Measurements from ENCODE around the gene CCR7.

The CCR7 gene, protein sequence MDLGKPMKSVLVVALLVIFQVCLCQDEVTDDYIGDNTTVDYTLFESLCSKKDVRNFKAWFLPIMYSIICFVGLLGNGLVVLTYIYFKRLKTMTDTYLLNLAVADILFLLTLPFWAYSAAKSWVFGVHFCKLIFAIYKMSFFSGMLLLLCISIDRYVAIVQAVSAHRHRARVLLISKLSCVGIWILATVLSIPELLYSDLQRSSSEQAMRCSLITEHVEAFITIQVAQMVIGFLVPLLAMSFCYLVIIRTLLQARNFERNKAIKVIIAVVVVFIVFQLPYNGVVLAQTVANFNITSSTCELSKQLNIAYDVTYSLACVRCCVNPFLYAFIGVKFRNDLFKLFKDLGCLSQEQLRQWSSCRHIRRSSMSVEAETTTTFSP

DNA sequence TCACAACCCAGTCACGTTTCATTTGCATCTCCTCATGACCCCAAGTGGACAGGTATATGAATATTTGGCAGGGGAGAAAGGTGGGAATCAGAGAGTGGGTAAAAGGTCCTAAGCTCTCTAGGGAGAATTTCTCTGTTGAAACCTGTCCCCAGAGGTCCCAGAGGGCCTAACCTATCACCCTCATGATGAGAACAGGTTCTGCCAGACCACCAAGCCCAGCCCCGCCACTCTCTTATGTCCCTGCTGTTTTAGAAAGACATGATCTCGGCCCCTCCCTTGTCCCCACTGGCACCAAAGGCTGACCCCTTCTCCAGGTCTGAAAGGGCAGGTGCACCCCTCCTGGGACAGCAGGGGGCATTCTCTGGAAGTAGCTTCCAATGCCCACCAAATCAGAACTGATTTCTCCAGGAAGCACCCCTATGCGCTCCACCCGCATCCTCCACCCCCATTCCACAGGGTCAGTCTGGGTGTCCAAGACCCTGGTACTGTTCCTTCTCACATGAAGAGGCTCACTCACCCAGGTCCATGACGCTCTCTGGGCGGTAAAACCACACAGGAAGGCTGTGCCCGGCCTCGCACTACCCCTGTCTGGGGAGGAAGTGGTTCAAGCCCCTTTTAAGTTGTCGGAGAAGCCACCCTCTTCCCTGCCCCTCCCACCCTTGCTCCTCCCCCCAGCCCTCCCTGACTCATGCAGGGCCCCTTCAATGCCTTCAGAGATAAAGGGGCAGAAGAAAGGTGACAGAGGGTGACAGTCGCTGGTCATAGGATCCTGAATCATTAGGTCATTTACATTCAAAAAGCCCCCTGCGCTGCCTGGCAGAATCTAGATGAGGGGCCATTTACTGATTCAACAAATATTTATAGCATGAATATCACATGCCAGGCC lies at the start of gene CCR7:
CCR7 (minus strand) TSS at position 590 of the 886 bp plus-strand sequence; CDS start at position 527, 63 bp downstream.
- DNase-seq: no peak

DNA sequence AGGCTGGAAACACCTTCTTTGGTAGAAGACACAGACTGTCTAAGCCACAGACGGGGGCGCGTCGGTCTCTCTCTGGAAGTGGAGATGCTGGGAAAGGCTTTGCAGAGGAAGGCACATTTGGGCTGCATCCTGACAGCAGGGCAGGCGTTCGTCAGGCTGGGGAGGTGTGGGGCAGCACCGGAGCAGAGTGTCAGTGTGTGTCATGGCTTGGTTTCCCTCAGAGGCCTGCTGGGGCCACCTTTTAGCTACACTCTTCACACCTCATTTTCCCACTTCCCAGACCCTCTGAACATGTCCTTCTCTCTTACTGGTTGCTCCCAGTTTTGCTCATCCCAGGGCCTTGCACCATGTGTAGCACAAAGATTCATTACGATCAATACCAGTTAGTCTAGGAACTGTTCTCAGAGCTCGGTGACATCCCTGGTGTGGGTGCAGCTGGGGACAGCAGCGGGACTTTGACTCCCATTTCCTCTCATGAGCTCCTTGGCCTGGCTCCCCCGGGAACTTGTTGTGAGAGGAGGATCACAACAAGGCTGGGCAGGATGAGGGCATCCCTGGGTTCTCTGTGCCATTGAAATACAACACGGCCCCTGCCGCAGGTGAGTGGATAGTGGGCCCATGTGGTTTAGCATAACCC lies 49.3 kb upstream of the CCR7 start:
- DNase-seq: no peak

DNA sequence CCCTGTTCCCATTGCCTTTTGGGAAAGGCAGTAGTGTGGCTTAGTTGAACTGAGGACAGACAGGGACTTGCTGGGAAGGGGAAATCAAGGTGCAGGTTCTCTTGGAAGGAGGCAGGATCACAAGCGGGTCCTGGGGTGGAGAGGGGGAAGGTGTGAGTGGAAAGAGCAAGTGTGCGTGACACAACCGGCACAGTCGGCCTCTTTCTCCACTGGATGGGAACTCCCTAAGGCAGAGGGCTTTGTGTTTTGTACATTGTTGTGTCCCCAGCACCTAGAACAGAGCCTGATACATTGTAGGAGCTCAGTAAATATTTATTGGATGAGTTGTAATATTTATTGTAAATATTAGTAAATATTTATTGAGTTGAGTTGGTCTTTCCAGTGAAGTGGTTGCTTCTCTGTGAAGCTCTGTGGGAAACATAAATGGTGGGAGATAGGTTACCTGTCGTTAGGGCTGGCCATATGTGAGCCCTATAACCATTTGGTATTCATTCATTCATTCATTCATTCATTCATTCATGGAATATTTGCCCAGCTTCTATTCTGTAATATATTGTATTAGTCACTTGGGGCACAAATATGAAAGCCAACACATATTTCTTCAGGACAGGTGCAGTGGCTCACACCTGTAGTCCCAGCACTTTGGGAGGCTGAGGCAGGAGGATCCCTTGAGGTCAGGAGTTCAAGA lies 48.3 kb upstream of the CCR7 start:
- DNase-seq: no peak

DNA sequence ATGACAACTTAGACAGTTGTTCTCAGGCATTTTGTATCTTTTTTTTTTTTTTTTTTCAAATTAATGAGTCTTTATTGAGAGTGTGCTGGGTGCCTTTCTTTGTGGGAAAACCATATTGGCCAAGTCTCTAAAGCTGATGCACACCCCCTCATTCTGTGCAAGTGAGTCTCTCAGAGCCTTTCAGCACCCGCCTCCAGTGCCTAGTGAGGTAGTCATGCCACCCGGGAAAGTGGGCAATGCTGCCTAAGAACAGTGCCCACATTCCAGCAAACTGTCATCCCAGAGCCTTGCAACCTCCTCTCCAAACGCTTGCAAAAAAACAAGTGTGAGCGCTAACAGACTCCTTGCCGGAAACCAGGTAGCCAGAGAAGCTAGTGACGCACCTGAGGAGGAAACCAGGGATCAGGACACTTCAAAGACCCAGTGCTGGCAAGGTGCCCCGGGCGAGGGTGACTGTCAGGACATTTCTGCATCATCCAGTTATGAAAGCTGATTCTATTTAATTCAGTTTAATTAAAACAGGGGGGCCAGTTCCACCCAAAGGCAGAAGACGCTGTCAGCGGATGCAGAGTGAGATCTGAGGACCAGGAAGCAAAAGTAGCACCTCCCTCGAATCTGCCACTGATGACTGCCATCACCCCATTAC lies 47.5 kb upstream of the CCR7 start:
- DNase-seq: peak in 35 of 56 donors; percentile 7 to 82 (median 45)

DNA sequence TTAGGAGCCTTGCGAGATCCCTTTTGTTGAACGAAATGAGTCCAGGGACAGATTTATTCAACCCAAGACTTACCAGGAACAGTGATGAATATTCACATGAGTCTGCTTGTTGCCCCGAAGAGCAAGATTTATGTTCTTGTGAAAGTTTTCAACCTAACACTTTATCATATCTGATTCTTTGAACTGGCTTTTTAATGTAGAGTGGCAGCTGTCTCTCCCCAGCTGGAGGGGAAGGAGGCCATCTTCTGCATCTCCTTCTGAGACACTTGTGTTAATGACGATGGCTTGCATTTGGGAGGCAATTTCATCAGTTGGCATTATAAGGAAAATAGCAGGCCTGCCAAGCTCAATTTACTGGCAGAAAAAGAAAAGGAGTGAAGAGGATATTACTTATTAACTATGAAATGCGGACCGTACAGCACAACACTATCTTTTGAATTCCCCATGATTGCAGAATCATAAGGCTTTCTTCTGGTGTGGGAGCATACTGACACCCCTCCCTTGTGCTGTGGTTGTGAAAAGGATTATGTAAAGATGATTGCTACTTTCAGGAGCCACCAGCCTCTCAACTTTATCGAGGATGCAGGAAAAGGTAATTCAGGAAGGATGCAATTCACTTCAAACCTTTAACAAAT lies 46.7 kb upstream of the CCR7 start:
- DNase-seq: no peak

DNA sequence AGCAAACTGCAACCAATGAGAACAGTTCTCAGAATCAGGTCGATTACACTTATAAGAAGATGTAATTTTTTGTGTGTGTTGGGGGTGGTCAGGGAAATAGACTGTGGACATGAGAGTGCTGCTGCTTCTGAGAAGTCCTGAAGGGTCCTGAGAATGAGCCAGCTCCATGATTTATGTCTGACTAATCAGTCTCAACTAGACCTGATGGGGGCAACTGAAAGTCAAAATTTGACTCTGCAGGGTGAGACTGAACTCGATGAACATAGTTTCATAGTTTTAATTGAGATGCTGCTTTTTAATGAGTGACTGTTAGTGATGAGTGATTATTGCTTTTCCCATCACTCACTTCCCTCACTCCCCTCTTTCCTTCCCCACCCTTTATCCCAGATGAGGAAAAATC lies 45.1 kb upstream of the CCR7 start:
- no peak for DNase-seq

DNA sequence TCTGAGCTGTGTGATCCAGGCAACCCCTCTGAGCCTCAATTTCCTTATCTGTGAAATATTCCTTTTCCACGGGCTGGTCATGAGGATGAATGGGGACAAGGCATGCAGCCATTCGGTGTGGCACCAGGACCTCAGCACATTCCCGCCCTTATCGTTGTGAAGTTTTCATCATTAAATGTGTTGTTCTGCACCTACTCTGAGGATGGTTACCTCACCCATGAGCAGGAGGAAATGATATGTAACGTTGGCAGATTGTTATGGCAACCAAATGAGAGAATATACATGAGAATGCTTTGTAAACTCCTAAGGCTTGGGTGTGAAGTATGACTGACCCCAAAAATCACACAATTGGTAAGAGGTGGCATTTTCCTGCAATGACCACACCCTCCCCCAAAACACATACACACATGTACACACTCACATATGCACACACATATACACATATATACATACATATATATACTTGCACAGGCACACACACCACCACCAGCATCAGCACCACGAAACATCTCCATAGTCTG lies 42.8 kb upstream of the CCR7 start:
- no peak for DNase-seq

DNA sequence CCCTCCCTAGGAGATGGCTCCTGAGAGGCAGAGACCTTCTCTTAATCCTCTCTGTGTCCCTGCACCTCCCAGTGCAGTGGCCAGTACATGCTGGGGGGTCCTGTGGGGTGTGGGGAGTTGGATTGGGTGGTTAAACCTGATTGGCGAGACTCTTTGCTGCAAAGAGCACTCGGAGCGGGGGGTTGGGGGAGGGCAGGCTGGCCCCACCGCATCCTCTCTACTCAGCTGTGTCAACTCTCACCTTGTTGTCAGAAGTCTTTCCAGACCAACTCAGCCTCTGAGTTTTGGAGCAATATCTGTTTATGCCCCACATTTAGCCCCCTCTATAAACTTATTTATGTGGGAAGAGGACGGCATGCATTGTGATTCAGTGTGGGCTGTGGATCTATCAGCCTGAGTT lies 42.4 kb upstream of the CCR7 start:
- no peak for DNase-seq

DNA sequence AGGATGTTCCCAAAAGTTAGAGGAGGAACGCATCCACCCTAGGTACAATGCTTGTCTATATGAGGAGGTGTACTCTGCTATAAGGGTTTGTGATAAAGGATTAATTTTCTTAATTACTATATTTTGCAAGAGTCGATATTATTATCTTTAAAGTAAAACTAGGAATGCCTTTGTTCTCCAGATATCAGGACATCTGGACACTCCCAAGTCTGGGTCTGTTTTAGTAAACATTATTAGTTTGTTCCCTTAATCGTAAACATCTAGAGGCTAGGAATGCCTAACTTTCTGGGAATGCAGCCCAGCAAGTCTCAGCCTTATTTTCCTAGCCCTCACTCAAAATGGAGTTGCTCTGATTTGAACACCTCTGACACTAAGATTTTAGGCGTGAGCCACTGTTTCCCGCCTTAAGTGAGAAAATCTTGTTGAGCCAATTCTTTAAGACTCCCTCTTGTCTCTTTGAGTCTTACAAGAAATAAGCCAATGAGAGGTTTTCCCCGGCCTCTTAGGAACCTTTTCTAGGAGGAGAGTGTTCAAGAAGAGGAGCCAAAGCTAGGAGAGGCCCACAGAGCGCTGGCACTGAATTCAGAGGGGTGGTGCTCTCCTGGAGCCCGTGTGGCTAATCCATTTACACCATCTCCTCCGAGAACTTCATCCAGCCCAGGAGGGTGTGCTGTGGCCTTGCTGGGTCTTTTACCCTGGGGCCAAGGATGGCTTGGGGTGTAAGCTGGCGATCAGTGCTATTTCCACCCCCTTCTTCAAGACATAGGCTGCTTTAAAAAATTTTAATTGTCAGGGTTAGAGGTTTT lies 41.5 kb upstream of the CCR7 start:
- DNase-seq: no peak

DNA sequence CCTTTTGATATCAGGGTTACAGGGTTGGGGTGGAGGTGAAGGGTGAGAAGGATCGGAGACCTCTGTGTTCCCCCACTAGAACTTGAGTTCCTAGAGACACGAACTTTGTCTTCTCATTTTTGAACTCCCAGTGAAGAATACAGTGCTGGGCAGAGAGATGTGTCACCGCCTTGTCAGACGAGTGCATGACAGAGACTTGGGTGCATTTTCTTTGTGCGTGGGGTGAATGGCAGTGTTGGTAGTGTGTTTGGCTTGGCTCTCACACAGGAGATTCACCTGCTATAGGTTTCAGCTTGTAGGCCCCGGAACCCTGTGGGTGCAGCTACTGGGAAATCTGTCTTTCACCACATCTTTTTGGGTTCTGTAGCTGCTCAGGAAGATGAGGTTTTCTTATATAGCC lies 40.0 kb upstream of the CCR7 start:
- DNase-seq: no peak

DNA sequence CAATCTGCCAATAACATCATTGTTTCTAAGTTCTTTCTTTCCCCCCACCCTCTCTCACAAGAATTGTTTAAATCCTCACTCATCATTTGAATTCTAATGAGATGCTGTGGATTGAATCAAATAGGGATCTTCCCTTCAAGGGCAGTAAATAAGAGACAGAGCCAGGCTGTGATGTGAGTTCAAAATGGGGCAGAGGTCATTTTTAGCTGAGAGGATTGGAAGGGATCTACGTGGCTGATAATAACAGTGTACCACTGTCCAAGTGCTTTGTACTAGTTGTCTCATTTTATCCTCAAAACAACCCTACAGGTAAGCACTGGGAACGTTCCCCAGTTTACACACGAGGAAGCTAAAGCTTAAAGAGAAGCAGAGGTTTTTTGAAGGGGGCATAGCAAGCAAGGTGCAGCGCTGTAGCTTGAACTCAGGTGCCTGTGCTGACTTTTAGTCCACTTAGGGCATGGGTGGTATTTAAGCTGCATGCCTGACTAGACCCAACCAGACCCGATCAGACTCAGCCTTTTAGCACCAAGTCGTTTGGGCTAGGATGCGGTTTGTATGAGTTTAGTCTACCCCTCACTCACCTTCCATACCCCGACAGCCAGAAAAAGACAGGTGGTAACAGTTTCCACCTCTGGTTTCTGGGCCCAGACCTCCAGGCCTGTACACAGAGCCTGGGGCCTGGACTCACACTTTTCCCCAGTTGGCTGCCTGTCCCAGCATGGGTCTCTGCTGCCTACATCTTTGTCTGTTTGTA lies 39.2 kb upstream of the CCR7 start:
- DNase-seq: no peak

DNA sequence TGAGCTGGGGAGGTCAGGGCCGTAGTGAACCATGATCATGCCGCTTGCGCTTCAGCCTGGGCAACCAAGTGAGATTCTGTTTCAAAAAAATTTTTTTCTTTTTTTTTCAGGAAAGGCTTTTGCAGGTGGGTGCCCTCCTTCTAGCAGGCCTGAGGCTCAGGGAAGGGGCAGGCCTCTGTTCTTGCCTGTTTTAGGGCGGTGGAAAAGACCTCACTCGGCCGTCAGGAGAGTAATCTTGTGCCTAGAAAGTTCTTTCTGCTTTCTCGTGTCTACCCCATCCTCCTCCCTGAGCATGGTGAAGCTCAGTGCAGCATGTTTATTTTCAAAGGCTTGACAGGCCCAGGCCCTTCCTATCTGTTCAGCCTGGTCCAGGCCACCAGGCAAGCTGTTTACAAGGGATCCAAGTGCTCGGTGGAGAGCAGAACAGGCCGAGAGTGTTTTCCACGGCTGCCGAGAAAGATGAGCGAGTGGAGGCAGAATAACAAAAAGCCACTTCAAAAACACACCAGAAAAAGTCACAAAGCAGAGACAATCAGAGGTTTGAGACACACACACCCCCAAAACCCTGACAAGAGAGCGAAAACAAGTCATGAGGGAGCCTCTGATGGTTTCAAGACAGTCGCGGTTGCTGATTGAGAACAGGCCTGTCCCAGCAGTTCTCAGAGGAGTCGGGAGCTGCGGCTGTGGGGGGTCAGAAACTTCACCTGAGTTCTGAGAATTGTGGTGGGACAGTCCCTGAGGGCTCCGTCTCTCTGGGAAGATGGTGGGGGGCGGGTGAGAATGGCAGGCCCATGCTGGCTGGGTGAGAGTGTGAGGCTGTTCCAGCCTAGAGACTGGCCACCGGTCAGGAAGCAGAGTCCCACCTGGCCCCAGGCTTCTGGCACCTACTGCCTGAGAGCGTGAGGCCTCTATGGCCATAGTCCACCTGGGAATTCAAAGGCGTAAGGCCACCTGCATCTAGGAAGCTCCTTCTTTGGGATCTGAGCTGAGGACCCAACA lies 37.5 kb upstream of the CCR7 start:
- no peak for DNase-seq

DNA sequence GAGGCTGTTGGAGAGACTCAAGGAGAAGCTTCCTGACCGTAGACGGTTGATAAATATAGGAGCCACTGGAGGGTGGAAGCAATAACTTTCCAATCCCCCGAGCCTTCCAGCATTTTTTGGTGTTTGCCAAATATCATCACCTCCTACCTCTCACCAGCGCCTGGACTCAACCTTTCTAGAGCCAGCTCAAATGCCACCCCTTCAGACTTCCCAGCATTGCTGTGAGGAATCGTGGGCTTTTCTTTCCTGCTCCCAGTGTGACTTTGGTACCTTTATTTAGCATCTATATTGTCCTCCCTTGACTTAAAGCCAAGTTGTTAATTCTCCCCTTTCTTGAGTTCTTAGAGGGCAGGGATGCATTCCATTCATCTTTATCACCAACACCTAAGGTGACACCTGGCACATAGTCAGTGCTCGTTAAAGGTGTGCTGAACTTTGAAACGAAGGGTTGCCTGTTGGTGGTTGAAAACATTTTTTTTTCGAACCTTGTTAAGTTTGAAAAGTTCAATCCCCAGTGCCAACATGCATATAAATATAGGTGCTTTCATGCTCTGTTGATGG lies 35.3 kb upstream of the CCR7 start:
- no peak for DNase-seq

DNA sequence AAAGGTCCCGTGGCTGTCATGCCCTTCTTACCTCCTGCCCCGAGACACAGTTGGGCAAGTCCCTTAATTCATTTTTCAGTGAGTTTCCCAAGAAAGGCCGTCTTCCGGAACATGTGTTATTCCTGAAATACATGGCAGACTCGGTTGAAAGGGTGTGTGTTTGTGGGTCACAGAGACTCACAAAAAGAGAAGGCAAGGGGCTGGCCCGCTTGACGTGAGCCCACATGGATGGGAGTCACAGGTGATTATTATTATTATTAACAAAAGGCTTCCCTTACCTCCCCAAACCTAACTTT lies 34.1 kb upstream of the CCR7 start:
- DNase-seq: no peak

DNA sequence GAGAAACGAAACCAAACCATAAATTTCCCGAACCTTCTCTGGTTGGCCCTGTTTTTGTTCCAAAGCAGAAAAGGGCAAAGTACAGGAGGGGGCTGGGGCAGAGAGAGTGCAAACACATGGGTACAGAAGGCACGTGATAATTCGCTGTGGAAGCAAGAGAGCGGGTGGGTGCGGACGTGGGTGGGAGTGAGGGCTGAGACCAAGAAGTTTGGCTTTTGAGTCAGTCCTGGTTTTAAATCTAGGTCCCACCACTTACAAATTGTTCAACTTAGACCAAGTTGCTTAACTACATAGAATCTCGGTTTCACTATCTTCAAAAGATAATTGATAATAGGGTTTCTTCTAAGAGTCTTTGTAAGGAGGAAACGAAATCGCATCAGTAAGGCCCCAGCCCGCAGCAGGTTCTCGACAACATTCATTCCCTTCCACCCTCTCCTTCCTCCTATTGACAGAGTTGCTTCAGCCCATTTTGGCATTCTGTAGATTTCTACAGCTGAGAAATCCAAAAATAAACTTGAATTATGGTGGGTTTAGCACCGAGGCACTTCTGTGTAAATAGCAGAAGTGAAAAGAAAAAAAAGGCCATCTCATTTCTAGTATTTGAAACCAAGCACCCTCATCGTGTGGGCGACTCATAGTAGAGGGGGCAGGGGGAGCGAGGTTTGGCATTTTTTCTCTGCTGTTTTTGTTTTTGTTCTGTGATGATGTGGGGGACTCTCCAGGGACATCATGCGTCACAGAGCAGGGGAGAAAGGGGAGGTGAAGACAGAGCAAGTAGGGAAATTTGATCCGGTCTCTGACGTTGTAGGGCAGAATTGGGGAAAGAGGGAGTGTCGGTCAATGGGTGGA lies 33.6 kb upstream of the CCR7 start:
- DNase-seq: peak in 3 of 56 donors; percentile 8 to 41 (median 16)

DNA sequence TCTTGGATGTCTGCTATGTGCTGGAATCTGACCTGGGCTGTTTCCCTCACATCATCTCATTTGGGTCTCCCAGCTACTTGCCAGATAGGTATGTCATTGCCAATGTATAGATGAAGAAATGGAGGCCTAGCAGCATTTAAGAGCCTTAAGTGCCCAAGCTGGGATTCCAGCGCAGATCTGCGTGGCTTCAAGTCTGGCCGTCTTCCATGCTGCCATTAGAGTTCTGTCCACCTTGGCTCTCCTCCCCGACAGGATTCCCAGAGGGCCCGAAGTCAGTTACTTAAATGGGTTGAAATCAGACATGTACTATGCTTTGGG lies 33.0 kb upstream of the CCR7 start:
- DNase-seq: no peak
